Measurements from ENCODE around the gene RNU1-1.
A peak's percentile ranks its signal among the peaks of the same experiment; 100 is the strongest.
"Not testable (repeated sequence)": the region's sequence is repeated elsewhere in the genome, so short reads cannot be mapped to it uniquely, and the experiment has no call there.

The RNU1-1 gene

DNA sequence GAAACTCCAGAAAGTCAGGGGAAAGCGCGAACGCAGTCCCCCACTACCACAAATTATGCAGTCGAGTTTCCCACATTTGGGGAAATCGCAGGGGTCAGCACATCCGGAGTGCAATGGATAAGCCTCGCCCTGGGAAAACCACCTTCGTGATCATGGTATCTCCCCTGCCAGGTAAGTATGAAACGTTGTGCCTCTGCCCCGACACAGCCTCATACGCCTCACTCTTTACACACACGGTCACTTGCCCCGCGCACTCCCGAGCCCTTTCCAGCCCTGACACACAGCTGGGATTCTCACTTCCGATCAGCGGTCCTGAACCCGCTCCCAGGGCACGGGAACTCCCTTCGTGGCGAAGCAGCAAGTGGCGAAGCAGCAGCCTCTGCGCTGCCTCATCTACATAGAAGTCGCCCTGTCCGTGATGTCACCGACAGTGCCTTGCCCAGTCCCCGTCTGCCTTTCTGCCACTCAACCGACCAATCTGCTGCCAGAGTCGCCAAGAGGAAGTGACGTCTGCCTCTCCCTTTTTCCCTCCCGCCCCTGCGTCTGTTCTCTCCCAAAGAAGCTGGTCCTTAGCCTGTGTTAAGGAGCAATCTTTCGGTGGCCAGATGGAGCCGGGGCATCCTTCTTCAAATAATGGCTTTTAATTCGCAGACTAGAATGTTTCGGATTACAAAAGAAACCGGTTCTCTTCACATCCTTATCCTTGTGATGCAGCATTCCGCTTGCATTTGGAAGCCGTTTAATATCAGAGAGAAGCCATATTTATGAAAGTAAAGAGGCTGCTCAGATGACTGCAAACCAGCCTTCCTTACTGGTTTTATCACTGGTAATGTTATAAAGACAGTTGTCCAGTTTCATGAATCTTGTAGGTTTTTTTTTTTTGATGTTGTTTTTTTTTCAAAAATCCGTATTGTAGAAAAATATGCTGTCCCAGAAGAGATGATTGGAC lies at the start of gene RNU1-1:
Gene RNU1-1, minus strand, starts transcription at position 179 of the 949 bp plus-strand sequence.
- peak; percentile 88 for DNase-seq

GRCh38 chr1:16561035-16561434 lies 47.0 kb upstream of the RNU1-1 start:
- DNase-seq, result not testable (repeated sequence)

- not testable (repeated sequence) for DNase-seq
These were observed 46.4 kb upstream of the RNU1-1 start for GRCh38 chr1:16560498-16560897.

DNA sequence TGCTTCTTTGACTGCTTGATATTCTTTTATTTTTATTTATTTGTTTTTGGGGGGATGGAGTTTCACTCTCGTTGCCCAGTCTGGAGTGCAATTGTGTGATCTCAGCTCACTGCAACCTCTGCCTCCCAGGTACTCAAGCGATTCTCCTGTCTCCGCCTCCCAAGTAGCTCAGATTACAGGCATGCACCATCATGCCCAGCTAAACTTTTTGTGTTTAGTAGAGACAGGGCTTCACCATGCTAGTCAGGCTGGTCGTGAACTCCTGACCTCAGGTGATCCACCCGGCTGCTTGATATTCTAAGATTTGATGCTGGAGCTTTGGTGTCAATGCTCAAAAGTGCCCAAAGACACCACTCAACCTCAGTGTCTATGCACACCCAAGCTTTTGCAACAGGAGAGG lies 45.6 kb upstream of the RNU1-1 start:
- DNase-seq, result not testable (repeated sequence)

DNA sequence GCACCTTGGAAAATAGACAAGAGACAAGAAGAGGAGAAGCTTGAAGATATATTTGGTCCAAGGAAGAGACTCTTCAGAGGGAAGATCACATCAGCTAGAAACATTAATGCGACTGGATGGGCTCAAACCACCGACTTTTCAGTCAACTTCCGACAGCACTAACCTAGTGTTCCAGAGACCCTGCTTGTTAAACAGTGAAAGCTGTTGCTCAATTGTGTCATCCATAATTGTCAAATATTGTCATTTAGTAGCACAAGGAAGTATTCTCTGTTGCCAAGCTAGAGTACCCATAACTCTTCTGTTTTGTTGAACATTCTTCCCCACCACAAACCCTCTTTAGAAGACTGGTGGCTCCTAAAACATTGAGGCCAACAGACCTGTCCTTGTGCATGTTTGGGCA lies 42.9 kb upstream of the RNU1-1 start:
- not testable (repeated sequence) for DNase-seq

DNA sequence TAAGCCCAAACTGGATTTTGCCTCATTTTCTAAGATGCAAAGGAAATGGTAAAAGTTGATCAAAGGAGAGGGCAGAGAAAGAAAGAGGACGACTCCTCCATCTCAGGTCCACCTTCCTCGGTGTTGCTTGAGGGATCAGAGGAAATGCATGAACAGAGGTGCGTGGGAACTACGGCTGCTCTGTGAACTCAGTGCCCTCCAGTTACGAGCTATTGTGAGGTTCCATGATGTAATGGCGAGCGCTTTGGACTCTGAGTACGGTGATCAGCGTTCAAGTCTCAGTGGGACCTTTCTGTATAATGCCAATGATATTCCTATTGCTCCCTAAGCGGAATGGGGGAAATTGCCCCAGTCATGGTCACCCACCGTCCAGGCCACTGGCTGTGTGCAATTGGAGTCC lies 39.2 kb upstream of the RNU1-1 start:
- DNase-seq, result not testable (repeated sequence)

DNA sequence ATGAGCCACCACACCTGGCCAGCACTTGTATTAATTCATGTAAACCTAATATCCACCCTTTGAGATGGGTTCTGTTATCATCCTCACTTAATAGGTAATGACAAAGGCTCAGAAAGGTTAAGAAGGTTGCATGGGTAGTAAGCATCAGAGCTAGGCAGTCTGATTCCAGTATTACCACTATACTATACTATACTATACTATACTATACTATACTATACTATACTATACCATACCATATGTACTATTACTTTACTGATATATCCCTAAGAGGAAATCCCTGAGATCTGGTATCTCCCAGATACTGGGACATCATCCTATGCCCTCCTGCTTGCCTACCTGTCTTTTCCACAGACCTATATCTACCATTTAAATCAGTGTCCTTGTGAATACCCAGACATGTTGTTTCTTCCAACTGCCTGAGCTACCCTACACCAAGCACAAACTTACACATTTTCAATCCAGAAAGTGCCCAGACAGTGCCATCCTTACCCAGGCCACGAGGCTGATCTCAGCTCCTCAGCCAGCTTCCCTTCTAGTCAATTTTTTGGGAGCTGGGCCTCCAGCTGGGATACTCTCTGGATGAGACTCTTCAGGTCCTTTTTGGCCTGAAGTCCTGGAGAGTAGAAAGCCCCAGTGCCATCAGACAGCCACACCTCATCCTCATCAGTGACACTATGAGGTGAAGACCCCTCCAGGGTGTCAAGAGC lies 36.3 kb upstream of the RNU1-1 start:
- not testable (repeated sequence) for DNase-seq

GRCh38 chr1:16549545-16549944 lies 35.5 kb upstream of the RNU1-1 start:
- DNase-seq, result not testable (repeated sequence)

- not testable (repeated sequence) for DNase-seq
These were observed 33.6 kb upstream of the RNU1-1 start for GRCh38 chr1:16547502-16548241.

DNA sequence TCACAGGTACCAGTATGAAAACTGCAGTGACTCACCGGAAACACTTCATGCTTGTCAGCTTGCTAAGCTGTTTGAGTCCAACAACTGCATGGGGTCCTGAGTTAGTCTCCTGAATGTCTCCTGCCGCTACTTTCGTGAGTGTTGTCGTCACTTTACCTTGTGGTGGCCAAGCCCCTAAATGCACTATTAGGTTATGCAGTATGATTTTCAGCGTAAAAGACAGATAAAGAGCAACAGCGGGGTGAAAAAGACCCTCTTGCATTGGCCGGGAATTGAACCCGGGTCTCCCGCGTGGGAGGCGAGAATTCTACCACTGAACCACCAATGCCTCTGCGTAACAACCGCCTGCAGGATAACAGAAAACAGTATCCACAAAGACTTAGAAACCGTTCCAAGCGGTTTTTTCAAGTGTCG lies 31.6 kb upstream of the RNU1-1 start:
- peak; percentile 0 for DNase-seq

DNA sequence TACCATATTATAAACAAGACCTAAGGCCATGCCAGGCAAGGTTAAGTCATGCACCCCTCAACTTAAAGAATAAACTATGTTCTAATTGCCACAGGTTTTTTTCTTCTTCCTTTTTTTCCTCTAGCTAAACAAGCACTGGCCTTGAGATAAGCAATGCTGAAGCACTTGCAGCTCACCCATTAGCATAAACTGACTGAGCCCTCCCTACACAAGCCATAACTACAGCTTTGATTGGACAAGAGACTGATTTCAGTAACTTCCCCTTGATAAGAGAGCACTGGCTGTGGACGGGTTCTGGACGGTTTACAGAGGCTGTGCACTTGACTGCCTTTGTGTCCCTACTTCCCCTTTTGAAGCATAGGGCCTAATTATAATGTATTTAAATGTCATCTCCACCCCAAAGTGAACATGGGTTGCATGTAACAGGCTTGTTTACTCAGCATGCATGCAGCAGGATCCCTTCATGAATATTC lies 26.4 kb upstream of the RNU1-1 start:
- not testable (repeated sequence) for DNase-seq

- not testable (repeated sequence) for DNase-seq
These were observed 23.4 kb upstream of the RNU1-1 start for GRCh38 chr1:16537528-16537927.

GRCh38 chr1:16536796-16537195 lies 22.7 kb upstream of the RNU1-1 start:
- not testable (repeated sequence) for DNase-seq

DNA sequence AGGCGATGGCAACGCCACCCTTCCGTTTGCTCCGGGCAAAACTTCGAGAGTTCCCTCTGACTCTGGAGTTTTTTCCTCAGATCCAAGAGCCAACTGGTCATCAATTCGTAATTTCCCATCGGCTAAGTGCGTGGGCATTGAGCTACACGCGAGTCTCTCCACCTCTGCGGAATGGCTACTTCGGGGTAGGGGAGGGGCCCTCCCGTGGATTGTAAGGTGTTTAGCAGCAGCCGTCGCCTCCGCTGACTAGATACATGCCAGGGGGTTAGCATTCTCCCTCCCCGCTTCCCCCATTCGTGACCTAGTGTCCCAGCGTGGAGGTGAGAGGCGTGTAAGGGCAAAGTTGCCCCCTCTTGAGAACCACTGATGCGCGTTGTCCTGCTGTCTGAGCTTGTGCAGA lies 21.8 kb upstream of the RNU1-1 start:
- not testable (repeated sequence) for DNase-seq

- DNase-seq, result not testable (repeated sequence)
These were observed 21.4 kb upstream of the RNU1-1 start for GRCh38 chr1:16535487-16535886.

GRCh38 chr1:16534829-16535456 lies 20.9 kb upstream of the RNU1-1 start:
- not testable (repeated sequence) for DNase-seq

GRCh38 chr1:16534239-16534828 lies 20.2 kb upstream of the RNU1-1 start:
- DNase-seq, result not testable (repeated sequence)

- not testable (repeated sequence) for DNase-seq
These were observed 18.3 kb upstream of the RNU1-1 start for GRCh38 chr1:16532235-16532991.

DNA sequence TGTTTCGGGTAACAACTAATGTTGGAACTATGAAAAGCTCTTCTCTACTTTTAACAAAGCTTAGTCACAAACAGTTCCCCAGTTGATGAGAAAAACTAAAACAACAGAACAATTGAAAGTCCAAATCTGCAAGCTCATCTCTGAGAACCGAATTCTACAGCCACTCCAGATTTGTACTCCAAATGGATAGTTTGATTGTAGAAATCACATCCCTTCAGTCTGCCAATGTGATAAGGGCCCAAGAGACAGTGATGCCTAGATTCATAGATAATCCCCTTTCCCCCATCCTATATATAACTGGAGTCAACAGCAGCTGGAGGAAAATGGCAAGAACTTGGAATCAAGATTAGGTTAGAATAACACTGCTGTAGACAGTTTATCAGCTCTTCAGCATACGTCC lies 14.3 kb upstream of the RNU1-1 start:
- DNase-seq, result not testable (repeated sequence)

GRCh38 chr1:16525769-16526168 lies 11.7 kb upstream of the RNU1-1 start:
- DNase-seq, result not testable (repeated sequence)

DNA sequence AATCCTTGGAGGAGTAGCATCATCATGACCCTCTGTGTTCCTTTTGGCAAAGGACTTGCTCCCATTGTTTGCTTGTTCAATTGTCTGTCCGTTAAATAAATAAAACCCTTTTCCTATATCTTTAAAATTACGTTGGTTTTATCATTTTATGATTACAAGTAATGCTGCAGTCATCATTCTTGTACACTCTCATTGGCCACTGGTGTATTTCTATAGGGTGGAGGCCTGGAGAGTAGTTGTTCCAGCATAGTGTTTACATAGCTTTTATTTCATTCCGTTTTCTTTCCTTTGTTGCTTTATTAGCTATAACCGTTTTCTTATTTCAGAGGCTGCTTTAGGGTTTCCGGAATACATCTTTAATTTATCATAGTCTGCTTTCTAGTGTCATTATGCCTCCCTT lies 7.6 kb upstream of the RNU1-1 start:
- DNase-seq, result not testable (repeated sequence)

Data from NCI-H2171 treated with DMSO at 0.1 percent for 48 hours (cell line).